SK-N-SH treated with all-trans-retinoic acid at 6 μM for 48 hours (cell line): ENCODE data around the gene DDX23.

ENCODE experiments used
- ATAC-seq: fragments of 200-7000 bp; cut with Tn5 transposase; 3 replicates; pipeline ENCODE4 v1.9.1; 2020; ENCODE audit warnings: mild to moderate bottlenecking, moderate library complexity
- ARNTL ChIP-seq: fragments of 450-650 bp; formaldehyde crosslinking; IDR thresholded peaks from 2 replicates; pipeline ENCODE4 v1.5.0; 2020; ENCODE audit warnings: low read depth, mild to moderate bottlenecking, moderate library complexity, borderline replicate concordance
- CSDC2 ChIP-seq: fragments of 250-450 bp; sonication (Bioruptor Pico); IDR thresholded peaks from 2 replicates; pipeline ENCODE4 v1.5.0; 2020; ENCODE audit warnings: mild to moderate bottlenecking, moderate library complexity
- PATZ1 ChIP-seq: fragments of 250-450 bp; sonication (Bioruptor Pico); IDR thresholded peaks from 2 replicates; pipeline ENCODE4 v1.8.0; 2020; ENCODE audit warnings: mild to moderate bottlenecking, moderate library complexity, borderline replicate concordance
- SNAI2 ChIP-seq: fragments of 250-450 bp; sonication (Bioruptor Pico); IDR thresholded peaks from 2 replicates; pipeline ENCODE4 v1.5.0; 2020; ENCODE audit warnings: mild to moderate bottlenecking, moderate library complexity
- TSHZ2 ChIP-seq: fragments of 250-450 bp; sonication (Bioruptor Pico); IDR thresholded peaks from 2 replicates; pipeline ENCODE4 v1.5.0; 2020; ENCODE audit warnings: mild to moderate bottlenecking, moderate library complexity

The DDX23 gene

GRCh38 chr12:48780381-48781025, 71.5 kb downstream of the DDX23 start (continued):
- TF ChIP-seq CSDC2 (CRISPR knock-in tag), result no peak
- no peak for TF ChIP-seq ARNTL (CRISPR knock-in tag)

GRCh38 chr12:48779869-48780268, 72.1 kb downstream of the DDX23 start:
- peak; percentile 80; the same call in 1 of the 2 replicates for TF ChIP-seq PATZ1 (CRISPR knock-in tag)
- TF ChIP-seq SNAI2 (CRISPR knock-in tag), result no peak
- no peak for TF ChIP-seq TSHZ2 (CRISPR knock-in tag)
- peak; percentile 77 for ATAC-seq
